ENCODE data around the gene CTIF. TPM values are rescaled to one million over a fixed set of nuclear protein-coding genes. Genes with fewer than 3 reads are reported as not detected.

CTIF gene
- total RNA-seq, 1 donor from 2014 or later, result 72.4 TPM

GRCh38 chr18:48724939-48725338, 186.1 kb downstream of the CTIF start:
- Histone ChIP-seq H3K9me3 (no peaks in the 10 kb centered on the region), H3K27me3 (no peaks in the 10 kb centered on the region), H3K4me3 (no peak overlapping the region), H3K4me1 (no peaks in the 10 kb centered on the region), H3K27ac (no peak overlapping the region), H3K36me3 (no peaks in the 10 kb centered on the region)
- DNase-seq (no peak), ATAC-seq (no peak)
- intact Hi-C loops (cut with DNase I), result no loop called here
- TF ChIP-seq CTCF (IDR thresholded peaks at IDR 0.05), result no peak

GRCh38 chr18:48725562-48725961, 186.7 kb downstream of the CTIF start:
- Histone ChIP-seq H3K9me3 (no peaks in the 10 kb centered on the region), H3K27ac (no peak overlapping the region), H3K27me3 (no peaks in the 10 kb centered on the region), H3K4me1 (no peaks in the 10 kb centered on the region), H3K36me3 (no peaks in the 10 kb centered on the region), H3K4me3 (no peak overlapping the region)
- no peak for TF ChIP-seq CTCF (IDR thresholded peaks at IDR 0.05)
- no peak for ATAC-seq
- no peak for DNase-seq
- intact Hi-C loops (cut with DNase I), result no loop called here

GRCh38 chr18:48727681-48728080, 188.8 kb downstream of the CTIF start:
- intact Hi-C loops (cut with DNase I), result no loop called here
- no peak for DNase-seq
- TF ChIP-seq CTCF (IDR thresholded peaks at IDR 0.05), result no peak

GRCh38 chr18:48728204-48728833, 189.5 kb downstream of the CTIF start:
- Histone ChIP-seq H3K36me3 (no peaks in the 10 kb centered on the region), H3K4me3 (no peak overlapping the region), H3K9me3 (no peaks in the 10 kb centered on the region), H3K4me1 (peaks cover 3% of the 10 kb centered on the region), H3K27me3 (no peaks in the 10 kb centered on the region), H3K27ac (no peak overlapping the region)
- DNase-seq (no peak), ATAC-seq (peak; percentile 63)
- intact Hi-C loops (cut with DNase I), result no loop called here
- TF ChIP-seq CTCF (IDR thresholded peaks at IDR 0.05), result no peak

More at GRCh38 chr18:48727681-48728080, 188.8 kb downstream of the CTIF start:
- no peak for ATAC-seq
- Histone ChIP-seq H3K4me1 (no peaks in the 10 kb centered on the region), H3K36me3 (no peaks in the 10 kb centered on the region), H3K9me3 (no peaks in the 10 kb centered on the region), H3K27ac (no peak overlapping the region), H3K4me3 (no peak overlapping the region), H3K27me3 (no peaks in the 10 kb centered on the region)

GRCh38 chr18:48729404-48729803, 190.6 kb downstream of the CTIF start:
- Histone ChIP-seq H3K27me3 (no peaks in the 10 kb centered on the region), H3K36me3 (no peaks in the 10 kb centered on the region), H3K27ac (no peak overlapping the region), H3K9me3 (no peaks in the 10 kb centered on the region), H3K4me1 (peaks cover 11% of the 10 kb centered on the region), H3K4me3 (no peak overlapping the region)
- ATAC-seq (no peak), DNase-seq (no peak)
- intact Hi-C loops (cut with DNase I), result no loop called here
- no peak for TF ChIP-seq CTCF (IDR thresholded peaks at IDR 0.05)

- Histone ChIP-seq H3K27ac (no peak overlapping the region), H3K4me1 (peaks cover 11% of the 10 kb centered on the region), H3K4me3 (no peak overlapping the region), H3K27me3 (no peaks in the 10 kb centered on the region), H3K9me3 (no peaks in the 10 kb centered on the region), H3K36me3 (no peaks in the 10 kb centered on the region)
- DNase-seq (no peak), ATAC-seq (no peak)
- intact Hi-C loops (cut with DNase I), result no loop called here
- no peak for TF ChIP-seq CTCF (IDR thresholded peaks at IDR 0.05)
Observed at GRCh38 chr18:48730010-48730409, 191.2 kb downstream of the CTIF start.

All from upper lobe of right lung (tissue), 1 donor.